CD4-positive, alpha-beta T cell treated with Interleukin-17A for 4 hours (primary cell): ENCODE data around the gene RFC4.
"Not testable (repeated sequence)": the region's sequence is repeated elsewhere in the genome, so short reads cannot be mapped to it uniquely, and the experiment has no call there.

ENCODE experiments used
- DNase-seq: peaks from one replicate; pipeline ENCODE4 v3.0.0-alpha.2; 2020; ENCODE audit warnings: mixed read lengths

RFC4 gene

DNA sequence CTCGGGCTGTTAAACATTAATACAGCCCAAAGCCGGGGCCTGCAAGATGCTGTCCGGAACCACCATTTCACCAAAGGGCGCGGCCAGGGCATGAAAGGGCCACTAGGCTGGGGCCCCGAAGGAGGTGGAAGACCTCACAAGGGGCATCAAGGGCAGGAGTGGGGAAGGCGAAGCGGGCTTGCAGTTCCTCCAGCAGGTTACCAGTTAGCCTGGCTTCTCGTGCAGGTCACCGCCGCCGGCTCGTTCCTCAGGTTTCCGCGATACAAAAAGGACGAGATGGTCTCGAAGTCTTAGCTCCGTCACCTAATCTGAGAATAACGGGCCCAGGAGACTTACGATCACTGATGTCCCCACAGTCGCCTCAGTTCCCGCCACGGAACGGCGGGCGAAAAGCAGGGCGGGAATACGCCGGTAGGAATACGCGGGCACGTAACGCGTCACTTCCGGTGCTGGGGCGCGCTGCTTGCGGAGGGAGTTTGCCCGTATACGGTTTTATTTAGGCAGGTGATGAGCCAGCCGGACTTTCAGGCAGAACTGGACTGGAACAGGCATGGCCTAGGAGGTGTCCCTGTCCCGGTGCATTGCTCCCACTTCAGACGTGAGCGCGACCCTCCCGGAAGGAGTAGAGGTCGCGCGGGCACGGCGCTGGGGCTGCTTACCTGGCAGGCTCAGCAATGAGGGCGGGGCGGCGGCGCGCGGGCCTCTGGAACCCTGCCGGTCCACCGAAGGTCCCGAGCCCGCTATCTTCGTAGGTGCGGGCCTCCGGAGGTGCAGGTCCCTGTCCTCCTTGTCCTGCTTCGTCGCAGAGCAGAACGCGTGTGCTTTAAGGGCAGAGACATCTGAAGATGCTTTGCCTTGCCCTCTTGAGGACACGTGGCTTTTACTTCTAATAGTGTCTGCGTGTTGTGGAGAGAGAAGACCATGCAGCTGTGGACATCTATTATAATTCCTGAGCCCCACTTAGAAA, at the start of gene RFC4:
Gene RFC4 (minus strand): TSS at position 394 of the 967 bp plus-strand sequence. CDS start 1,769 bp downstream, outside the sequence.
- peak; percentile 90 for DNase-seq

- no peak for DNase-seq
These were observed 48.7 kb upstream of the RFC4 start for GRCh38 chr3:186854954-186855353.

DNA sequence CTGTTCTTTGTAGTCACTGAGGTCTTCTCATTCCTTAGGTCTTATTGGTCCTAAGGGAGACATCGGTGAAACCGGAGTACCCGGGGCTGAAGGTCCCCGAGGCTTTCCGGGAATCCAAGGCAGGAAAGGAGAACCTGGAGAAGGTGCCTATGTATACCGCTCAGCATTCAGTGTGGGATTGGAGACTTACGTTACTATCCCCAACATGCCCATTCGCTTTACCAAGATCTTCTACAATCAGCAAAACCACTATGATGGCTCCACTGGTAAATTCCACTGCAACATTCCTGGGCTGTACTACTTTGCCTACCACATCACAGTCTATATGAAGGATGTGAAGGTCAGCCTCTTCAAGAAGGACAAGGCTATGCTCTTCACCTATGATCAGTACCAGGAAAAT, 47.9 kb upstream of the RFC4 start:
- DNase-seq: no peak

- DNase-seq: no peak
These were observed 46.7 kb upstream of the RFC4 start for GRCh38 chr3:186852994-186853393.

- DNase-seq: not testable (repeated sequence)
These were observed 45.6 kb upstream of the RFC4 start for GRCh38 chr3:186851835-186852234.

DNA sequence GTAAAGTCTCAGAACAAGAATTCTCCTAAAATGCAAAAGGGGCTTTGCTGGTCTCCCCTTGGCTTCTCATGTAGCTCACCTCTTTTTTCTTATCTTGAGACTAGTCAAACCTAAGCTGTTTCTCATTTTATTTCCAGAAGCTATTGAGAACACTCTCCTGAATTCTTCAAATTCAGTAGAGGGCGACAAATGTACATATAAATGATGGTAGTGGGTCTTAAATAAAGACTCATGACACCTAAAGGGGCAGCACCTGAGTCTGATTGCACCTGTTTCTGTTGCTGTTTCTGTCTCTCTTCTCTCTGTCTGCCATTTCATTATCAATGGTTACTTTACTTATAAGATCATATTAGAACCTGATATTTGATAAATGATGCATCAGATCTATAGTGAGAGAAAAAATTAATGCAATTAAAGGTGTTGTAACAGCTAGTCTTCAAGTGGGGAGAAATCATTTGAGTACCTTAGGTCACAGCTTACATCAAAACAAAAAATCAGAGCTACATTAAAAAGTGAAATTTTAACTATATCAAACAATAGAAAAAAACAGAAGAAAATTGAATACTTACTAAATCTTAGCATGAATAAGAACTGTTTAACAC, 43.2 kb upstream of the RFC4 start:
- peak; percentile 35 for DNase-seq

DNA sequence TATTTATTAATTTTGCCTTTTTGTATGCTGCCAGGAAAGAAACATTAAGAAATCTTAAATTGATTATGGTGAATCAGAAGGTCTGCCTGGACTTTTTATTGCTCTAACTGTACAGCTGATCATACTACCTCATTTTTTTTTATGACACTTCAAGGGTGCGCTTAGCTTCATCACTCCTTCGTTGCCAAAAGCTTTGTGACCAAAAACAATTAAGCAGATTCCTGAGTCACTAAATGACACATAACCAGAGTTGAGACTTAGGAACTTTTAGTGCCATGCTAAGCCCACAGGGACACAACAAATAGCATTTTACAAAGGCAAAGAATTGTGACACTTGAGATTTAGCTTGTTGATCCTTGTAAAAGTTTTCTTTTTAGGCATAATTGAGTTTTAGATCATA, 41.2 kb upstream of the RFC4 start:
- DNase-seq: no peak

- DNase-seq: no peak
These were observed 39.5 kb upstream of the RFC4 start for GRCh38 chr3:186845756-186846155.

GRCh38 chr3:186844908-186845307, 38.6 kb upstream of the RFC4 start:
- no peak for DNase-seq

GRCh38 chr3:186843039-186843432, 36.8 kb upstream of the RFC4 start:
- no peak for DNase-seq

- no peak for DNase-seq
These were observed 36.2 kb upstream of the RFC4 start, which contains the start of gene ADIPOQ for GRCh38 chr3:186842426-186843038. Gene ADIPOQ, plus strand, starts transcription at chr3:186842710. Its CDS starts 10,349 bp downstream, at chr3:186853059.

- no peak for DNase-seq
These were observed 35.3 kb upstream of the RFC4 start for GRCh38 chr3:186841620-186842019.

GRCh38 chr3:186839874-186840641, 33.8 kb upstream of the RFC4 start:
- DNase-seq: no peak

DNA sequence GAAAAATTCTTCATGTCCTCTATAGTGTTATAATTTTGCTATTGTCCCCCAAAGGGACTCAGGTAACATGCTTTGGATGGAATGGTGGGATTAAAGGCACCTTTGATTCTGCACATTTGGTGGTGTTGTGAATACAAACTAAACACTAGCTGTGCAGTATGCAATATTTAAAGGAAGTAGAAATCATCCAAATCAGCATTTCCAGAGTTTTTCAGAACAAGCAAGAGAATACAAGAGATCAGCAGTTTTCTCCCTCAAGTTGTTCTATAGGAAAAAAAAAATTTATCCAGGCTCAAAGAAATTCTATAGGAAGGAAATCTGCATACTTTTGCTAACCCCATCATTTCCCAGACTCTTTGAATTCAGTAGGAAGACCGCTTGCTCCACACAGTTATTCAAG, 26.0 kb upstream of the RFC4 start:
- no peak for DNase-seq

DNA sequence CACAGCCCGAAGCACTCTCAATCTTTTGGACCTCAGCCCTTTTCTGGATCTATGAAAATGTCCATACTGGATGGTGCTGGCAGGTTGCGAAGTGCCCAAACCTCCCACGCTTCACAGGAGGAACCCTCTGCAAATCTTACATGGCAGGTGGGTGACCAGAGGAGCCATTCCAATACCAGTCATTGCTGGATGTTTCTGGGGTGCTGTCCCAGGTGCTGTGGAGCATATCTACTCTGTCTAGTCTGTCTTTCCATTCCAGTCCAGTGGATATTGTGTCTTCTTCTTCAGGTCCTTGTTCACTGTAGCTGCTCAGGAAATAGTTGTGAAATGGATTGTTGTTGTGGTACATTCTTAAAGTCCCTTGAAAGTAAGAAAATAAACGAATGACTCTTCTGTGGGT, 25.5 kb upstream of the RFC4 start:
- no peak for DNase-seq

GRCh38 chr3:186828340-186828739, 22.1 kb upstream of the RFC4 start:
- no peak for DNase-seq

- DNase-seq: peak; percentile 89
These were observed 20.9 kb upstream of the RFC4 start for GRCh38 chr3:186826976-186827857.

DNA sequence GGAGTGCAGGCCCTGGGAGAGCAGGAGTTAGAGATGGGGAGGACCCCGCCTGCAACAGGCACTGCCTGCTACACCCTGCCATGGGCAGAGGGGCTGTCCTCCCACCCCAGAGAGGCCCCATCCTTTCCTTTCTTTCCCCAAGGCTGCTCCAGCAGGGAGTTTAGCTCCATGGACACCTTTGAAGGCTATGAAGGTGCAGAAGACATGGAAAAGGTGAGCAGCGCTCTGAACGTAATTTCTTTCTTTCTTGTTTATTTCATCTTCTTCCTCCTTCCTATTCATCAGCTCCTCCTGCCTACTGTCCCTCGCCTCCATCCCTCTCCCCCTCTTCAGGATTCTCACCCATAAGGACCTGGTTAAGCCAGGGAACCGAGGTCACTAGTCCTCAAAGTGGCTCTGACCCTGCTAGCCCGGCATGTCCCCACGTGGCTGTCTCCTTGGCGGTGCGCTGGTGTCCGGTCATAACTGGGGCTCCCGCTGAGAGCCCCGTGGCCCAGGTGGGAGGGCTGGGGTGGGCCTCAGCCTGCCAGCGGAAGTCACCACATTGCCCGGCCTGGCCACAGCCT, 20.2 kb upstream of the RFC4 start:
- DNase-seq: no peak

DNA sequence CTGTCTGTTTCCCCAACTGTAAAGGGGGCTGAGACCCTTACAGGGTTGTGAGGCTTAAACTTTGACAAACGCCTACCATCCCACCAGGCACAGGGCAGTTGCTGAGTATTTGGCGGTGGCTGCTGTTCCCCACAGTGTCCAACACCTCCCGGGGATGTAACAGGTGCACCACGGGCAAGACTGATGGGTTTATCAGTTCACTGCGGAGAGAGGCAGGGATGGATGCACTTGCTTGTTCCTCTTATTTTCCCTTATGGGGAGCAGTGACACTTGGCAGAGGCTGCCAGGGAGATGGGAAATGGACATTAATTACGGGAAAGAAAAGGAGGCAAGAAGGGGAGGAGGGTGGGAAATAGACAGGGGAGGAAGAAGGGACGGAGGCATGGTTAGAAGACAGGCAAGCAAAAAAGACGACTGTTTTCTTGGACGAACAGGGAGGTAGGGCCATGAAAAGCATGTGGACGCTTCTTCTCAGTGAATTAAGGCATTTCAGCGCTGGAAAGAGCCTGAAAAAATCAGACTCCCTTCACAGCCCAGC, 19.7 kb upstream of the RFC4 start:
- no peak for DNase-seq

GRCh38 chr3:186825294-186825821, 19.1 kb upstream of the RFC4 start:
- peak; percentile 49 for DNase-seq
